ENCODE data around the gene FRY. TPM values are rescaled to one million over a fixed set of nuclear protein-coding genes. Genes with fewer than 3 reads are reported as not detected.

FRY gene
- total and polyA plus RNA-seq, 9 of the 15 experiments (the other 6 are each of a cell fraction or from before 2014, with no cell fraction given): 0.03 to 0.31 (median 0.11) TPM; not detected in 3

DNA sequence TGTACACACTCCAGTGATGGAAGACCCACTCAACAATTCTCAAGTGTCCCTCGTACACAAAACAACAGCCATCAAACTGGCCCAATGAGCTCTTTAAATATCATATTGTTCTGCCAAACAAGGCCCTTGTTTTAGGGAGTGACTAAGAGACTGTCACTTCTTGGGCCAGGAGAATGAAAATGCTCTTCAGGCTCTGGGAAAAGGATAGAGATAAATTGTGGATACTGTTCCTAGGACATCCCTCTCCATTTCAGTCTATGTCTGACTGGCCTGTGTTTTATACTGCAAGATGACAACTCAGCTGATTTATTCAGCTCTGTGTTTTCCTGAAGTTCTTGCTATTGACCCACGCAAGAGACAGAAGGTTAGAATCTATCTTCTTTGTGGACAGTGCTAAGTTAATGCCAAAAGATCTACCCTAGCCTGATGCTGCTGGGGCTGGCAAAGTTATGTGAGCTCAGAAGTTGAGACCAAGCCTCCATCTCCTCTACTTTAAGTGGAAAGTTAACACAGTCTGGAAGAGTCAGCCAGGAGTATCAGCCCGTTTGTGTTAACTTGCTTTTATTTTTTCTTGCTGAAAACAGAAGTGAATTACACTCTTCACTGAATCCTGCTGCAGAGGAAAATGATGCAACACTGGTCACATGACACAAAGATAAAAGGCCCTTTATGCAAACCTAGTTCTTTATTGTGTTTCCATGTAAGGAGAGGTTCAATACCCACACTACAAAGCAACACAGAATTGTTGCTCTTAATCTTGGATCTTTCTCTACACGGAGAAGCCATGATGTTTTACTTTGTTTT, 14.6 kb downstream of the FRY start:
- no peaks in the 10 kb centered on the region for H3K27me3 ChIP-seq (ENCODE audit: control insufficient read depth in 2 of 2, insufficient read depth in 2 of 2, low read length in 2 of 2)
- H3K4me3 ChIP-seq: no peak overlapping the region
- ChIA-PET POLR2A (no interaction called here), CTCF (ENCODE audit: low intra/inter-chr PET ratio) (no interaction called here)
- no peak for DNase-seq (ENCODE audit: extremely low read depth in 1 of 4, low spot score in 3 of 4)
- no peak overlapping the region for H3K27ac ChIP-seq (ENCODE audit: extremely low read depth, low read depth, low read length)
- H3K9ac ChIP-seq (ENCODE audit: insufficient read depth in 1 of 2, low read depth in 2 of 2, low read length in 2 of 2): no peak overlapping the region
- 0% methylated on average over 4 of the region's 4 CpGs for WGBS (ENCODE audit: insufficient coverage, low coverage, missing lambda C conversion rate)
- no peak overlapping the region for H3K4me2 ChIP-seq (ENCODE audit: insufficient read depth, low read length)
- H4K20me1 ChIP-seq (replicated peaks; ENCODE audit: control insufficient read depth, insufficient read depth, low read length): no peaks in the 10 kb centered on the region
- H3K9me1 ChIP-seq (ENCODE audit: control insufficient read depth, insufficient read depth, low read length): no peaks in the 10 kb centered on the region
- in situ Hi-C loops (cut with MboI) (no loop called here), intact Hi-C loops (cut with micrococcal nuclease) (no loop called here)
- H2AFZ ChIP-seq (ENCODE audit: low read depth, low read length): no peak overlapping the region
- no peak for FAIRE-seq
- H3K36me3 ChIP-seq (ENCODE audit: control insufficient read depth, insufficient read depth, low read length): no peaks in the 10 kb centered on the region
- no peaks in the 10 kb centered on the region for H3K9me3 ChIP-seq (replicated peaks; ENCODE audit: control insufficient read depth, insufficient read depth, low read depth, low read length)
- H3K79me2 ChIP-seq (ENCODE audit: control insufficient read depth, insufficient read depth, low read length): no peaks in the 10 kb centered on the region
- ATAC-seq: no peak
- BruUV-seq (replicated peaks): no TSS peak
- H3K4me1 ChIP-seq (replicated peaks in 1 of 2; ENCODE audit: control insufficient read depth in 2 of 2, insufficient read depth in 2 of 2, low read length in 2 of 2): no peaks in the 10 kb centered on the region
- TF ChIP-seq RBFOX2 (IDR thresholded peaks at IDR 0.05; ENCODE audit: low read depth, low read length) (no peak), KAT7 (CRISPR knock-in tag; IDR thresholded peaks at IDR 0.05; ENCODE audit: borderline replicate concordance) (no peak), RBM17 (IDR thresholded peaks at IDR 0.05; ENCODE audit: borderline replicate concordance, low read depth, low read length) (no peak), SMARCA5 (IDR thresholded peaks at IDR 0.05) (no peak), LEF1 (IDR thresholded peaks at IDR 0.05) (no peak), HMG20A (CRISPR knock-in tag; conservative IDR thresholded peaks at IDR 0.05) (no peak), NR2C2 (CRISPR knock-in tag; IDR thresholded peaks at IDR 0.05) (no peak), NR2C2 (tag; IDR thresholded peaks at IDR 0.05) (no peak), SMAD1 (IDR thresholded peaks at IDR 0.05; ENCODE audit: low read depth, low read length, partially characterized antibody) (no peak), ZNF347 (CRISPR knock-in tag; IDR thresholded peaks at IDR 0.05; ENCODE audit: low read depth) (no peak), ARHGAP35 (IDR thresholded peaks at IDR 0.05; ENCODE audit: partially characterized antibody) (no peak), POLR2H (tag; IDR thresholded peaks at IDR 0.05; ENCODE audit: low read depth) (no peak), NFIC (IDR thresholded peaks at IDR 0.05) (no peak)
- TF ChIP-seq, protein P1, sequence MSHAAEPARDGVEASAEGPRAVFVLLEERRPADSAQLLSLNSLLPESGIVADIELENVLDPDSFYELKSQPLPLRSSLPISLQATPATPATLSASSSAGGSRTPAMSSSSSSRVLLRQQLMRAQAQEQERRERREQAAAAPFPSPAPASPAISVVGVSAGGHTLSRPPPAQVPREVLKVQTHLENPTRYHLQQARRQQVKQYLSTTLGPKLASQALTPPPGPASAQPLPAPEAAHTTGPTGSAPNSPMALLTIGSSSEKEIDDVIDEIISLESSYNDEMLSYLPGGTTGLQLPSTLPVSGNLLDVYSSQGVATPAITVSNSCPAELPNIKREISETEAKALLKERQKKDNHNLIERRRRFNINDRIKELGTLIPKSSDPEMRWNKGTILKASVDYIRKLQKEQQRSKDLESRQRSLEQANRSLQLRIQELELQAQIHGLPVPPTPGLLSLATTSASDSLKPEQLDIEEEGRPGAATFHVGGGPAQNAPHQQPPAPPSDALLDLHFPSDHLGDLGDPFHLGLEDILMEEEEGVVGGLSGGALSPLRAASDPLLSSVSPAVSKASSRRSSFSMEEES (CRISPR knock-in tag; IDR thresholded peaks at IDR 0.05): peak; percentile 96
- TF ChIP-seq, protein P2, sequence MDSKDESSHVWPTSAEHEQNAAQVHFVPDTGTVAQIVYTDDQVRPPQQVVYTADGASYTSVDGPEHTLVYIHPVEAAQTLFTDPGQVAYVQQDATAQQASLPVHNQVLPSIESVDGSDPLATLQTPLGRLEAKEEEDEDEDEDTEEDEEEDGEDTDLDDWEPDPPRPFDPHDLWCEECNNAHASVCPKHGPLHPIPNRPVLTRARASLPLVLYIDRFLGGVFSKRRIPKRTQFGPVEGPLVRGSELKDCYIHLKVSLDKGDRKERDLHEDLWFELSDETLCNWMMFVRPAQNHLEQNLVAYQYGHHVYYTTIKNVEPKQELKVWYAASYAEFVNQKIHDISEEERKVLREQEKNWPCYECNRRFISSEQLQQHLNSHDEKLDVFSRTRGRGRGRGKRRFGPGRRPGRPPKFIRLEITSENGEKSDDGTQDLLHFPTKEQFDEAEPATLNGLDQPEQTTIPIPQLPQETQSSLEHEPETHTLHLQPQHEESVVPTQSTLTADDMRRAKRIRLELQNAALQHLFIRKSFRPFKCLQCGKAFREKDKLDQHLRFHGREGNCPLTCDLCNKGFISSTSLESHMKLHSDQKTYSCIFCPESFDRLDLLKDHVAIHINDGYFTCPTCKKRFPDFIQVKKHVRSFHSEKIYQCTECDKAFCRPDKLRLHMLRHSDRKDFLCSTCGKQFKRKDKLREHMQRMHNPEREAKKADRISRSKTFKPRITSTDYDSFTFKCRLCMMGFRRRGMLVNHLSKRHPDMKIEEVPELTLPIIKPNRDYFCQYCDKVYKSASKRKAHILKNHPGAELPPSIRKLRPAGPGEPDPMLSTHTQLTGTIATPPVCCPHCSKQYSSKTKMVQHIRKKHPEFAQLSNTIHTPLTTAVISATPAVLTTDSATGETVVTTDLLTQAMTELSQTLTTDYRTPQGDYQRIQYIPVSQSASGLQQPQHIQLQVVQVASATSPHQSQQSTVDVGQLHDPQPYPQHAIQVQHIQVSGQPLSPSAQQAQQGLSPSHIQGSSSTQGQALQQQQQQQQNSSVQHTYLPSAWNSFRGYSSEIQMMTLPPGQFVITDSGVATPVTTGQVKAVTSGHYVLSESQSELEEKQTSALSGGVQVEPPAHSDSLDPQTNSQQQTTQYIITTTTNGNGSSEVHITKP (IDR thresholded peaks at IDR 0.05; ENCODE audit: partially characterized antibody): no peak
- TF ChIP-seq, protein P3, sequence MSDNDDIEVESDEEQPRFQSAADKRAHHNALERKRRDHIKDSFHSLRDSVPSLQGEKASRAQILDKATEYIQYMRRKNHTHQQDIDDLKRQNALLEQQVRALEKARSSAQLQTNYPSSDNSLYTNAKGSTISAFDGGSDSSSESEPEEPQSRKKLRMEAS (CRISPR knock-in tag; IDR thresholded peaks at IDR 0.05): no peak
- TF ChIP-seq, protein P4, sequence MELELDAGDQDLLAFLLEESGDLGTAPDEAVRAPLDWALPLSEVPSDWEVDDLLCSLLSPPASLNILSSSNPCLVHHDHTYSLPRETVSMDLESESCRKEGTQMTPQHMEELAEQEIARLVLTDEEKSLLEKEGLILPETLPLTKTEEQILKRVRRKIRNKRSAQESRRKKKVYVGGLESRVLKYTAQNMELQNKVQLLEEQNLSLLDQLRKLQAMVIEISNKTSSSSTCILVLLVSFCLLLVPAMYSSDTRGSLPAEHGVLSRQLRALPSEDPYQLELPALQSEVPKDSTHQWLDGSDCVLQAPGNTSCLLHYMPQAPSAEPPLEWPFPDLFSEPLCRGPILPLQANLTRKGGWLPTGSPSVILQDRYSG (tag; conservative IDR thresholded peaks at IDR 0.05; ENCODE audit: low read depth): no peak

Measured in K562 (cell line).